Upper lobe of left lung (tissue), 6 donors: ENCODE results near the gene CHP1. TPM values are rescaled to one million over a fixed set of nuclear protein-coding genes. Genes with fewer than 3 reads are reported as not detected.
"Not testable (repeated sequence)": the region's sequence is repeated elsewhere in the genome, so short reads cannot be mapped to it uniquely, and the experiment has no call there.

Experiments
- ATAC-seq, 2 donors: fragments of 200-7000 bp; cut with Tn5 transposase; one replicate each; pipeline ENCODE4 v1.9.1; 2022; ENCODE audit warnings: mild to moderate bottlenecking in 2 of 2, moderate library complexity in 2 of 2; ENCODE audit not compliant: low FRiP score in 2 of 2
- DNase-seq, 2 donors: peaks; one replicate each; pipeline ENCODE4 v3.0.0-alpha.2; 2019 to 2020
- H3K27ac ChIP-seq, 4 donors: fragments of 200-600 bp; sonication (generic); one replicate each; pipeline ENCODE4 v1.5.1; 2016 to 2019
- H3K27me3 ChIP-seq, 4 donors: fragments of 200-600 bp; sonication (generic); one replicate each; pipeline ENCODE4 v1.5.1; 2017 to 2019
- H3K36me3 ChIP-seq, 4 donors: fragments of 200-600 bp; sonication (generic); one replicate each; pipeline ENCODE4 v1.5.1; 2016 to 2019
- H3K4me1 ChIP-seq, 4 donors: fragments of 200-600 bp; sonication (generic); one replicate each; pipeline ENCODE4 v1.5.1; 2018 to 2019
- H3K4me3 ChIP-seq, 4 donors: fragments of 200-600 bp; sonication (generic); one replicate each; pipeline ENCODE4 v1.5.1; 2017 to 2019; ENCODE audit warnings: mild to moderate bottlenecking in 2 of 4, moderate library complexity in 1 of 4
- H3K9me3 ChIP-seq, 4 donors: fragments of 200-600 bp; sonication (generic); one replicate each; pipeline ENCODE4 v1.5.1; 2018 to 2019
- EP300 ChIP-seq, 4 donors: sonication (generic); formaldehyde crosslinking; IDR thresholded peaks; one replicate each; pipeline ENCODE4 v1.5.1; 2017; ENCODE audit warnings: antibody characterized with exemption in 4 of 4, control low read depth in 2 of 4
- POLR2A ChIP-seq, 4 donors: fragments of 450-650 bp; IDR thresholded peaks; one replicate each; pipeline ENCODE4 v1.5.1; 2016 to 2017; ENCODE audit warnings: antibody characterized with exemption in 4 of 4, mild to moderate bottlenecking in 2 of 4
- POLR2AphosphoS5 ChIP-seq, 2 donors: sonication (generic); formaldehyde crosslinking; IDR thresholded peaks; one replicate each; pipeline ENCODE4 v1.5.1; 2017; ENCODE audit warnings: antibody characterized with exemption in 2 of 2
- WGBS, 2 donors: methylation state at CpG; one replicate each; pipeline ENCODE4 v1.1.5; 2017 to 2018; 5-methylcytosine and 5-hydroxymethylcytosine counted together
- total RNA-seq, 6 donors: library from RNA; depleted of rRNA in 4 of 6; stranded (reverse); fragments of >200 nt in 4 of 6; gene quantifications; one replicate each; pipeline versions ENCODE4 v1.1.0 to v1.2.1, GENCODE V29; 2016 to 2021
- TF ChIP-seq, protein P1 (sequence below), 6 experiments: fragments of 450-650 bp in 4 of 6; fragments of 200-600 bp in 2 of 6; sonication (generic) in 2 of 6; IDR thresholded peaks; one replicate each; pipeline ENCODE4 v1.5.1; 2016 to 2019; ENCODE audit warnings: antibody characterized with exemption in 6 of 6
- donor health status: DM: no; HTN: no; CAD: no; lungs with moderate emphysema.
- donor health status: DM: no; HTN: yes; CAD: no; lungs with severe emphysema.

The CHP1 gene
- total RNA-seq, 6 donors from 2014 or later = 130 to 264 (median 200) TPM

DNA sequence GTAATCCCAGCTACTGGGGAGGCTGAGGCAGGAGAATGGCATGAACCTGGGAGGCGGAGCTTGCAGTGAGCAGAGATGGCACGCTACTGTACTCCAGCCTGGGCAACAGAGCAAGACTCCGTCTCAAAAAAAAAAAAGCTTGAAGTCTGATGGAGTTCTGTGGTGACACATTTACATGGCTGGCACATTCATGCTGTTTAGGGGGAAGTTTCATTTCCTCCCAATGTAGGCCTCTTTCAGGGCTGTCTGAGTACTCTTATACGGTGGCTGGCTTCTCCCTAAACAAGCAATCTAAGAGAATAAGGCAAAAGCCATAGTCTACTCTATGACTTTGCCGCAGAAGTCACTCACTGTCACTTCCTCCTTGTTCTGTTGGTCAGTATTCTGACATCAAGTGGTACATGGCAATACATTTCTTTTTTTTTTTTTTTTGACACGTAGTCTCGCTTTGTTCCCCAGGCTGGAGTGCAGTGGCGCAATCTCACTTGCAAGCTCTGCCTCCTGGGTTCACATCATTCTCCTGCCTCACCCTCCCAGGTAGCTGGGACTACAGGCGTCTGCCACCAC, 60.1 kb downstream of the CHP1 start:
- H3K27me3 ChIP-seq = no peaks in the 10 kb centered on the region
- H3K27ac ChIP-seq = peak overlapping the region; percentile 21 to 59 (median 51)
- TF ChIP-seq EP300 (IDR thresholded peaks at IDR 0.05) = no peak
- no peak for TF ChIP-seq POLR2A (IDR thresholded peaks at IDR 0.05)
- TF ChIP-seq POLR2AphosphoS5 (IDR thresholded peaks at IDR 0.05) = no peak
- TF ChIP-seq, protein P1, sequence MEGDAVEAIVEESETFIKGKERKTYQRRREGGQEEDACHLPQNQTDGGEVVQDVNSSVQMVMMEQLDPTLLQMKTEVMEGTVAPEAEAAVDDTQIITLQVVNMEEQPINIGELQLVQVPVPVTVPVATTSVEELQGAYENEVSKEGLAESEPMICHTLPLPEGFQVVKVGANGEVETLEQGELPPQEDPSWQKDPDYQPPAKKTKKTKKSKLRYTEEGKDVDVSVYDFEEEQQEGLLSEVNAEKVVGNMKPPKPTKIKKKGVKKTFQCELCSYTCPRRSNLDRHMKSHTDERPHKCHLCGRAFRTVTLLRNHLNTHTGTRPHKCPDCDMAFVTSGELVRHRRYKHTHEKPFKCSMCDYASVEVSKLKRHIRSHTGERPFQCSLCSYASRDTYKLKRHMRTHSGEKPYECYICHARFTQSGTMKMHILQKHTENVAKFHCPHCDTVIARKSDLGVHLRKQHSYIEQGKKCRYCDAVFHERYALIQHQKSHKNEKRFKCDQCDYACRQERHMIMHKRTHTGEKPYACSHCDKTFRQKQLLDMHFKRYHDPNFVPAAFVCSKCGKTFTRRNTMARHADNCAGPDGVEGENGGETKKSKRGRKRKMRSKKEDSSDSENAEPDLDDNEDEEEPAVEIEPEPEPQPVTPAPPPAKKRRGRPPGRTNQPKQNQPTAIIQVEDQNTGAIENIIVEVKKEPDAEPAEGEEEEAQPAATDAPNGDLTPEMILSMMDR (IDR thresholded peaks at IDR 0.05) = no peak
- peak; percentile 70 to 74 for ATAC-seq
- WGBS, 2 donors = 65 to 75% methylated on average over 9 of the region's 9 CpGs
- no peaks in the 10 kb centered on the region for H3K9me3 ChIP-seq
- peaks cover 9 to 69% (median 20%) of the 10 kb centered on the region in 4 donors for H3K36me3 ChIP-seq
- peaks cover 10 to 29% (median 17%) of the 10 kb centered on the region in 4 donors for H3K4me1 ChIP-seq
- H3K4me3 ChIP-seq = no peak overlapping the region
- DNase-seq = peak in 1 of 2 donors; percentile 44

DNA sequence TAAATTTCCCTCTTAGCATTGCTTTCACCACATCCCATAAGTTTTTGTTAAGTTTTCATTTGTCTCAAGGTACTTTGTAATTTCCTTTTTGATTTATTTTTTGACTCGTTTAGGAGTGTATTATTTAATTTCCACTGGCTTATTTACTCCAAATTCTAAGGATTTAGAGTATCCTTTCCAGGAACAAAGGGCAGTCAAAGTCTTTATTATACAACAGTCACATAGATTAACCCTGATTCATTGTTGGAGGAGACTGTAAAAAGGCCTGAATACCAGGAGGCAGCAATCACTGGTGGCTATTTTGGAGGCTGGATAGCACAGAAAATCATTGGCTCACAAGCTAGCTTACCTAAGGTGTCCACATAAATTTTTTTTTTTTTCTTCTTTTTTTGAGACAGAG, 61.5 kb downstream of the CHP1 start:
- ATAC-seq = no peak
- H3K9me3 ChIP-seq = no peaks in the 10 kb centered on the region
- no peak for DNase-seq
- no peak overlapping the region for H3K27ac ChIP-seq
- no peaks in the 10 kb centered on the region for H3K27me3 ChIP-seq
- H3K4me1 ChIP-seq = peaks cover 0 to 18% (median 11%) of the 10 kb centered on the region in 4 donors
- no peak overlapping the region for H3K4me3 ChIP-seq
- peaks cover 9 to 69% (median 16%) of the 10 kb centered on the region in 4 donors for H3K36me3 ChIP-seq
- 71 to 76% methylated on average over 1 of the region's 1 CpG for WGBS, 2 donors
- TF ChIP-seq EP300 (IDR thresholded peaks at IDR 0.05) = no peak
- TF ChIP-seq, protein P1 (IDR thresholded peaks at IDR 0.05) = no peak
- TF ChIP-seq POLR2AphosphoS5 (IDR thresholded peaks at IDR 0.05) = no peak
- no peak for TF ChIP-seq POLR2A (IDR thresholded peaks at IDR 0.05)

DNA sequence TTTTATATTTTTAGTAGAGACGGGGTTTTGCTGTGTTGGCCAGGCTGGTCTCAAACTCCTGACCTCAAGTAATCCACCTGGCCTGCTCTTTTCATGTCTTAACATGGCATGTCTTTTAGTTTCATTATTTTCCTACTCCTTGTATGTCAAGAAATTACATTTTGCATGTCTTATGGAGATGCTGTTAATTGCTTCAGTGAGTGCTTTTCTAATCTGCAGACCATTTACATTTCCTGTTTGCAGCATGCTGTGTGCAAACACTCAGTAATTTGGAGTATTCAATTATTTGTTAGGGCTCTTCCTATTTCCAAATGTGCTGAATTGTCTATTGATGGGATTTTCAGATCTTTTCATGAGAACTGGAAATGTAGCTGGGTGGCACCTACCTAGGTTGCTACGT, 70.1 kb downstream of the CHP1 start:
- H3K27ac ChIP-seq, H3K27me3 ChIP-seq, H3K4me1 ChIP-seq, DNase-seq, ATAC-seq, H3K4me3 ChIP-seq, H3K9me3 ChIP-seq: not testable (repeated sequence)
- WGBS, 2 donors = 93 to 98% methylated on average over 2 of the region's 2 CpGs
- peaks cover 14 to 42% (median 24%) of the 10 kb centered on the region in 4 donors for H3K36me3 ChIP-seq

DNA sequence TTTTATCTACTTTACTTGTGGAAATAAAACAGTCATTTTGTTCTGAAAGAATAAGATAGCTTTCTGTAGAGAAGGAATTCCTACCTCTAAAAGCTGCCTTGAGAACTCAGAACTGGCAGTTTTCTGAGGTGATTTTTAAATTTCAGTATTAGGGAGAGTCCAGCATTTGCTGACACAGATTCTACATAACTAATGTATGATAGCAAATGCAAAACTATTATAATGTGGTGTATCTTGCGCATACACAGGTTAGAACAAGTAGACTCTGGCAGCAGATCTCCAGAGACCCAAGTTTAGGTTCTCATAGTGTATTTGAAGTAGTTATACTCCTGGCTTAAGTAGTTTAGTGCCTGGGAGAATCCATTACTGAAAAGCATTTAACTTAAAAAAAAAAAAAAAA, 70.5 kb downstream of the CHP1 start:
- 100% methylated on average over 1 of the region's 1 CpG for WGBS, 2 donors
- Histone ChIP-seq H3K4me3 (no peak overlapping the region), H3K9me3 (no peaks in the 10 kb centered on the region), H3K27ac (no peak overlapping the region), H3K27me3 (no peaks in the 10 kb centered on the region), H3K4me1 (no peaks in the 10 kb centered on the region), H3K36me3 (peaks cover 14 to 38% (median 24%) of the 10 kb centered on the region in 4 donors)
- ATAC-seq (no peak), DNase-seq (no peak)
- TF ChIP-seq POLR2AphosphoS5 (IDR thresholded peaks at IDR 0.05) (no peak), EP300 (IDR thresholded peaks at IDR 0.05) (no peak), POLR2A (IDR thresholded peaks at IDR 0.05) (no peak)
- TF ChIP-seq, protein P1 (IDR thresholded peaks at IDR 0.05) = no peak

DNA sequence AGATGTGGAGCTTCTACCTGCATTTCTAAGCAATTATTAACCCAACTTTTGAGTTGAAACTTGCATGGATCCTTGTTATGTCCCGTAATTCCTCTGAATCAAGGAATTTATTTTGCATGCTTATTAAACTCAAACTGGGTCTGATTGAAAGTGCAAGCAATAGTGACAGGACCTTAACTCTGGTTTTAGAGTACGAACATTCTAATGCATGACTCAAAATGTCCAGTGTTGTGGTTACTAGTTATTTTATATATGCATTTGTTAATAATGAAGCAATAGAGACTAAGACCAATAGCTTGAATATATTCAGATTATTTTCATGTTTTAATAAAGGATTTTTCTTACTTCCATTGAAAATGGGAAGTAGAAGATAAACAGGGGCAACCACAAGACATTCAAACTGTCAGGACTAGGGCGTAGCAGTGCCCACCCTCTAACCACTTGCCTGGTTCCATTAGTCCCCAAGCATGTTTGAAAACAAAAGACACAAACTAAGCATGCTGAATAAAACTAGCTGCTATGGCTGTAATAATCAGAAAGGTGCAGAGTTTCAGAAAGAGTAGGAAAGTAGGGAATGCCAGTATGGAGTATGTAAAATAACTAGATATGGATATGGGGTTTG, 73.2 kb downstream of the CHP1 start:
- H3K36me3 ChIP-seq = peaks cover 0 to 11% (median 5%) of the 10 kb centered on the region in 4 donors
- WGBS, 2 donors = 84 to 89% methylated on average over 3 of the region's 3 CpGs
- DNase-seq = no peak
- H3K9me3 ChIP-seq = no peaks in the 10 kb centered on the region
- no peak overlapping the region for H3K27ac ChIP-seq
- TF ChIP-seq, protein P1 (IDR thresholded peaks at IDR 0.05) = no peak
- no peaks in the 10 kb centered on the region for H3K27me3 ChIP-seq
- ATAC-seq = no peak
- H3K4me1 ChIP-seq = no peaks in the 10 kb centered on the region
- H3K4me3 ChIP-seq = no peak overlapping the region
